ENCODE measurements around the gene BMPR1B.

- TF ChIP-seq EP300 (IDR thresholded peaks at IDR 0.05) (no peak), CTCF (IDR thresholded peaks at IDR 0.05) (no peak), CEBPB (IDR thresholded peaks at IDR 0.05) (no peak), RCOR1 (IDR thresholded peaks at IDR 0.05; ENCODE audit: low read depth, low read length) (no peak), MYC (IDR thresholded peaks at IDR 0.05; ENCODE audit: borderline replicate concordance, low read length) (no peak), POLR2AphosphoS2 (conservative IDR thresholded peaks at IDR 0.05; ENCODE audit: low read length) (no peak), FOSL2 (IDR thresholded peaks at IDR 0.05) (no peak), FOSL2 (CRISPR knock-in tag; IDR thresholded peaks at IDR 0.05) (no peak), RFX5 (IDR thresholded peaks at IDR 0.05) (no peak), MAX (IDR thresholded peaks at IDR 0.05) (no peak)
- TF ChIP-seq, protein P1, sequence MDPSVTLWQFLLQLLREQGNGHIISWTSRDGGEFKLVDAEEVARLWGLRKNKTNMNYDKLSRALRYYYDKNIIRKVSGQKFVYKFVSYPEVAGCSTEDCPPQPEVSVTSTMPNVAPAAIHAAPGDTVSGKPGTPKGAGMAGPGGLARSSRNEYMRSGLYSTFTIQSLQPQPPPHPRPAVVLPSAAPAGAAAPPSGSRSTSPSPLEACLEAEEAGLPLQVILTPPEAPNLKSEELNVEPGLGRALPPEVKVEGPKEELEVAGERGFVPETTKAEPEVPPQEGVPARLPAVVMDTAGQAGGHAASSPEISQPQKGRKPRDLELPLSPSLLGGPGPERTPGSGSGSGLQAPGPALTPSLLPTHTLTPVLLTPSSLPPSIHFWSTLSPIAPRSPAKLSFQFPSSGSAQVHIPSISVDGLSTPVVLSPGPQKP (IDR thresholded peaks at IDR 0.05; ENCODE audit: low read depth, low read length), result no peak
These were observed 349.2 kb downstream of the BMPR1B start for GRCh38 chr4:95107004-95107403.
